Stimulated activated effector memory CD8-positive, alpha-beta T cell treated with anti-CD3 and anti-CD28 coated beads, Interleukin-12 subunit alpha, Interleukin-12 subunit beta, amount 100 ng/mL, for 72 hours (primary cell): ENCODE results near the gene FOXB1.
A peak's percentile ranks its signal among the peaks of the same experiment; 100 is the strongest.

Source experiments
- ATAC-seq: fragments of 150-1000 bp; cut with Tn5 transposase; 2 replicates; pipeline ENCODE4 v1.10.0; 2021
- DNase-seq, 2 donors: peaks; one replicate each; pipeline ENCODE4 v3.0.0; 2021 to 2022; ENCODE audit warnings: low spot score in 2 of 2
- H3K27ac Mint-ChIP-seq: one replicate; pipeline ENCODE4 v1.8.0; 2022; ENCODE audit warnings: mild to moderate bottlenecking, mixed read lengths
- H3K36me3 Mint-ChIP-seq: one replicate; pipeline ENCODE4 v1.8.0; 2022; ENCODE audit warnings: mild to moderate bottlenecking, mixed read lengths
- H3K4me1 Mint-ChIP-seq: one replicate; pipeline ENCODE4 v1.8.0; 2022; ENCODE audit warnings: mixed read lengths
- H3K4me3 Mint-ChIP-seq: one replicate; pipeline ENCODE4 v1.8.0; 2022; ENCODE audit warnings: mild to moderate bottlenecking, mixed read lengths
- H3K9me3 Mint-ChIP-seq: one replicate; pipeline ENCODE4 v1.8.0; 2022; ENCODE audit warnings: mixed read lengths

FOXB1 gene

DNA sequence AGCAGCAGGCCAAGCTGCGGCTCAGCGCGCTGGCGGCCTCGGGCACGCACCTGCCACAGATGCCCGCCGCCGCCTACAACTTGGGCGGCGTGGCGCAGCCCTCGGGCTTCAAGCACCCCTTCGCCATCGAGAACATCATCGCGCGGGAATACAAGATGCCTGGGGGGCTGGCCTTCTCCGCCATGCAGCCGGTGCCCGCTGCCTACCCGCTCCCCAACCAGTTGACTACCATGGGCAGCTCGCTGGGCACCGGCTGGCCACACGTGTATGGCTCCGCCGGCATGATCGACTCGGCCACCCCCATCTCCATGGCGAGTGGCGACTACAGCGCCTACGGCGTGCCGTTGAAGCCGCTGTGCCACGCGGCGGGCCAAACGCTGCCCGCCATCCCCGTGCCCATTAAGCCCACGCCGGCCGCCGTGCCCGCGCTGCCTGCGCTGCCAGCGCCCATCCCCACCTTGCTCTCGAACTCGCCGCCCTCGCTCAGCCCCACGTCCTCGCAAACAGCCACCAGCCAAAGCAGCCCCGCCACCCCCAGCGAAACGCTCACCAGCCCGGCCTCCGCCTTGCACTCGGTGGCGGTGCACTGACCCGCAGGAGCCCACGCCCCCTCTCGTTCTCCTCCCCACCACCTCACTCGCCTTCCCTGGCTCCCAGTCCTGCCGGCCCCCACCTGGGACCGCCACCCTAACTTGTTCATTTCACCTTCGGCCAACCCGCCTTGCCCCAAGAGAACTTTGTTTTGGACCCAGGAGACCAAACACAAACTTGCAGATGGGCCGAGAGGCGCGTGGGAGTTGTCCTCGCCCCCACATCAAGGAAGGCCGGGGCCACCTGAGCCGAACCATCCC is 1.5 kb downstream of the FOXB1 start:
- ATAC-seq: peak; percentile 41
- DNase-seq: peak in 1 of 2 donors; percentile 55
- Mint-ChIP-seq H3K9me3 (peaks cover 9% of the 10 kb centered on the region), H3K4me3 (peak overlapping the region; percentile 98), H3K36me3 (peaks cover 23% of the 10 kb centered on the region), H3K4me1 (peaks cover 42% of the 10 kb centered on the region), H3K27ac (peak overlapping the region; percentile 91)

DNA sequence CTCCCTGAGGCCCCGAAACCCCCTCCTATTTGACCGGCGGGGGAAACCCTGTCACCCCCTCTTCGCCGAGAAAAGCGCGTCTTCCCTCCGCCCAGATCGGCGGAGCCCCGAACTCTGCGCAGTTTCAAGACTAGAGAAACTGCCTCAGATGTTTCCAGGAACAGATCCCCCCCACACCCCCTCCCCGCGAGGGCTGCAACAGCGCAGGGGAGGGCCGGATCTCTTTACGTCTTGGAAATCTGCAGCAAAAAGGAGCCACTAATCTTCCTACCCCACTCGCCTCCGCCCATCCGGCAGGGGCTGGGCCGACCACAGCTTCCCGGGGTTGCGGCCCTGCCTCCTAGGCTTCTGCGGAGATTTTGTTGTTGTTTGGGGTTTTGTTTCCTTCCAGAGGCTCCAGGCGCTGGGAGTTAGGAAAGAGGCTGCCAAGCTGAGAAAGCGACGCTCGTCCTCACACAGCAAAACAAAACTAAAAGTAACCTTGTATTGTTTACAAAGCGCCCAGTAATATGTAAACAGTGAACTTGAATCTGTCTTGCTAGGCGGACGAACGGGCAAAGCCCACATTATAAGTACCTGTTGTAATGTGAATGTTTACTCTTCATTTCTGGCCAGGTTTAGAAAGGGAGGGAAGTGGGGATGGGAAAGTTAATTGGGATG is 2.2 kb downstream of the FOXB1 start:
- peak; percentile 26 to 80 for DNase-seq
- peaks cover 23% of the 10 kb centered on the region for H3K36me3 Mint-ChIP-seq
- peaks cover 42% of the 10 kb centered on the region for H3K4me1 Mint-ChIP-seq
- H3K4me3 Mint-ChIP-seq: peak overlapping the region; percentile 98
- peaks cover 9% of the 10 kb centered on the region for H3K9me3 Mint-ChIP-seq
- peak overlapping the region; percentile 91 for H3K27ac Mint-ChIP-seq
- ATAC-seq: peak; percentile 77

DNA sequence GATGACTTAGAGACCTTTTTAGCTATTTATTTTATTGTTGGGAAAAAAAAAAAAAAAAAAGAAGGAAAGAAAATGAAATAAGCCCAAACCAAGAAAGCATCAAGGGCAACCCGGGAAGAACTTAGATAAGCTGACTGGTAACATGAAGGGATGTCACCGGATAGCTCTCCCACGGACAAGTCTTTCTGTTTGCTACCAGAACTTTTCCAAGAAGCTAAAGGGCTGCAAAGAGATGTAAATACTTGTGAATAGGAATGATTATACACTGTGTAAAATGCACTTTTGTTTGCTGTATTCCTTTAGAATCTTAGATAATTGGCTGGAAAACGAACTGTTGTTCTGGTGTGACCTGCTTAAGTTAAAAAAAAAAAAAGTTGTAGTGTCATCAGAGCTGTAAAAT is 2.8 kb downstream of the FOXB1 start:
- H3K4me1 Mint-ChIP-seq: peaks cover 42% of the 10 kb centered on the region
- H3K4me3 Mint-ChIP-seq: peak overlapping the region; percentile 98
- peaks cover 17% of the 10 kb centered on the region for H3K36me3 Mint-ChIP-seq
- no peak for DNase-seq
- peak overlapping the region; percentile 91 for H3K27ac Mint-ChIP-seq
- peaks cover 7% of the 10 kb centered on the region for H3K9me3 Mint-ChIP-seq
- no peak for ATAC-seq

DNA sequence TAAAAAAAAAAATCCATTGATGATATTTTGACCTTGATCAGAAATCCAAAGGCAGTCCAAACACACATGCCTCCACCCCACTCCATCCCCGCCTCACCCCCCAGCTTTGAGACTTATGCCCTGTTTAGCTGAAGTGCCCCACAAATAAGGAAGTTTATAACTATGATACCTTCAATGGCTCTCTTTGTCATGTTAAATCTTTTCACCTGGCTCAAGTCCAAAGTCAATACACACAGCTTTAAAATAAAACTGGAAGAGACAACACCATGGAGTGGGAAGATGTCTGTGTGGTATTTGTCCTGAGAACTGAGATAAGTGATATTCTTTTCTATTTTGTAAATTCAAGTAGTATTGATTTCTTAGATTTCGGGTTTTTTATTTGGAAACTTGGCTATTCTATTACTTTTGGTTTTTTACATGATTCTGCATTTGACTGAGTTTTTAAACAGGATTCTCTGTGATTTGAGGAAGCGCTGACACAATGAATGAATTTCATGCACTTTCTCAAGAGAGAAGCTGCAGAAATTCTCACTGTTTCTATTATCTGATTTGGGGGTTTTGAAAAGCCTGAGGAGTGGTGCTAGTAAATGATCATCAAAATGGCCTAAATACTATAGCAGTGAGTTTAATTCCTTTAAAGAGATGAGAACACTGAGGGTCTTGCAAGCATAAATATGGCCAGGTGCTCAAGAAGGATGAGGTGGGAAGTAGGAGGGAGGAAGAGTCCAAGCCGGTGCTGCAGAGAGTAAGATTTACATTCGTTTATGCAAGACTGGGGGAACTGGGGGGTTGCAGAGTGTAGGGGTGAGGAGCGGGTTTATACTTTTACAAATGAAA is 5.2 kb downstream of the FOXB1 start:
- peaks cover 8% of the 10 kb centered on the region for H3K36me3 Mint-ChIP-seq
- no peak for ATAC-seq
- no peak for DNase-seq
- H3K4me3 Mint-ChIP-seq: no peak overlapping the region
- H3K9me3 Mint-ChIP-seq: no peaks in the 10 kb centered on the region
- H3K27ac Mint-ChIP-seq: no peak overlapping the region
- peaks cover 34% of the 10 kb centered on the region for H3K4me1 Mint-ChIP-seq

DNA sequence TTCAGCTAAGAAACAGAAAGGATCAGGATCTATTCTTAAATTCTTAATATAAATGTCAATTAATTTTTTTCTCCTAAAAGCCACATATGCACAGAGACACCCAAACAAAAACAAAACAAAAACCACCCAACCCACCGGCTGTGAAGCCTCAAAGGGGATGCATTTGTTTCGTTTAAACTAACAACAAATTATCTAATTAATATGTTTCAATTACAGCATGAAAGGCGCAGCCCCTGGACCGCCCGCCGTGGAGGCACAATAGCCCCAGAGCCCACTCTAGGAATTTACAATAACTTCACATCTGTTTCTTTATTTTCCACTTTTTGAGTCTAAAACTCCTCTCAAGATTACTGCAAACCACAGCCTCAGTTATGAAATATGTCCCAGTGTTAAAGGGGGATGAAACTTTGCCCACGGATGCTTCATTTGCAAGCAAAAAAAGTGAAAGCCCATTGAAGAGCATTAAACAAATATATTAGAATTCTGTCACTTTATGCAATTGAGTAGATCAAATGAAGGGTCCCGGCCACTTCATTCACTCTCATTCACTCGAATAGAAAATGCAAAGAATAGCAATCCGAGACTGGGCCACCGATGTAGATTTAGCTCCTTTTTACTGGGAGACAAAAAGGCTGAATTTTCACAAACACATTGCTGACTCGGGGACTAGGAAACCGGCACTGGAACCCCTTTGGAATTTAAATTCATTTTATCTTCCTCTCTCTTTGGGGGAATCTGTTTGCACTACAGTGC is 6.0 kb downstream of the FOXB1 start:
- Mint-ChIP-seq H3K4me3 (no peak overlapping the region), H3K36me3 (peaks cover 8% of the 10 kb centered on the region)

GRCh38 chr15:60010858-60011257 is 6.7 kb downstream of the FOXB1 start:
- Mint-ChIP-seq H3K4me3 (no peak overlapping the region), H3K4me1 (peaks cover 21% of the 10 kb centered on the region), H3K36me3 (peaks cover 6% of the 10 kb centered on the region), H3K9me3 (no peaks in the 10 kb centered on the region), H3K27ac (no peak overlapping the region)
- ATAC-seq (no peak), DNase-seq (no peak)

More for the DNA sequence above, 6.0 kb downstream of the FOXB1 start:
- no peak overlapping the region for H3K27ac Mint-ChIP-seq
- H3K9me3 Mint-ChIP-seq: no peaks in the 10 kb centered on the region
- DNase-seq (no peak), ATAC-seq (no peak)
- peaks cover 28% of the 10 kb centered on the region for H3K4me1 Mint-ChIP-seq

DNA sequence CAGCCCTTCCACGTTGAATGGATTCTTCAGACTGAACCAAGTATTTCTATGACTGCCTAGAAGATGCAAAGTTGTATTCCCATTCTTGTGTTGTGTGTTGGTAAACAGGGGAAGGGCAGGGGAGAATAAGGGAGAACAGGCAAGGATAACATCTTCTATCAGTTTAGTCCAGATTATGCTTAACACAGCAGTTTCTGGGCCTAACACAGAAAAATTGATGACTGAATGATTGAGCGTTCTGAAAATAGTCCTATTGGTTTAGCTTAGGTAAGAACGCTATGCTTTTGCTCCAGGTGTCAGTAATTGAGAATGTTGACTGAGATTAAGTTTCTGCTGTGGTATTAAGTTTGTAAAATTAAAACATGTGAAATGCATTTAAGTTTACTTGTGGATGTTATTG is 8.6 kb downstream of the FOXB1 start:
- H3K27ac Mint-ChIP-seq: no peak overlapping the region
- H3K4me3 Mint-ChIP-seq: no peak overlapping the region
- no peak for ATAC-seq
- no peak for DNase-seq
- peaks cover 2% of the 10 kb centered on the region for H3K9me3 Mint-ChIP-seq
- peaks cover 17% of the 10 kb centered on the region for H3K4me1 Mint-ChIP-seq
- H3K36me3 Mint-ChIP-seq: no peaks in the 10 kb centered on the region

DNA sequence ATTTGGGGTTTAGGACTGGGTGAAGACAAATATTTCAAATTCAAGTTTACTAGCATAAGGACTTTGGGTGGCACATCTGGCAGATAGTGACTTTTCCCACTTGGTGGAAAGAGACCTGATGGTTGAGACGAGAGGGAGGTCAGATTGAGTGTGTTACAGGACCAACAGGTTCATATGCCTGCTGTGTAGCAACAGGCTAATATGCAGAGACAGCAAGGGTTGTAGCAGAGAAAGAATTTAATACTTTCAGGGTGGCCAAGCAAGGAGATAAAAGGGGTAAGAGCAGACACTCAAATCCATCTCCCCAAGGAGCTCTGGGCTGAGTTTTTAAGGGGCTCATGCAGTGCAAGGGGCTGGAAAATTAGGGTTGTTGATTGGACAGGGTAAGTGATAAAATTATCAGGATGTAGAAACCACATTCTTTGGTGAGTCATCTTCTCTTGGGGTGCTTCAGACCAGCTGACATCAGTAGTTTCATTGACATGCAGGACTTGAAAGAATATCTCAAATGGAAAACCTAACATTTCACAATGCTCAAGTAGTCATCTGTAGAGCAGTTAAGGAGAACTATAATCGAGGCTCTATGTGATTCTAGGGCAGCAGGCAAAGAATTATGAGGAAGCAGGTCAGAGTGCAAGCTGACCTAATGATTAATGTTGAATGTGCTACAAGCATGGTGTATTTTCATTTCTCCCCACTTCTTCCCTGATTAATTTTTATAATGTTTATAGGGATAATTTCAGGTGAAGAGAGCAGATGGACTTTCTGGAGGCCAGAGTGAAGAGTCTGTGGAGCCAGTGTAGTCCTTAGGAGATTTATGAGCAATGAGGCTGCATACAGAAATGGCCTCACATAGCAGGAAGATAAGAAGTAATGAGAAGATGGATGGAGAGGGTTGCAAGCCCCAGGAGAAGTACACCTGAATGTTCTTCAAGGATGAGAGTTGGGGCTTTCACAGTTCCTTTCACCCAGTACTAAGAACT is 13.7 kb downstream of the FOXB1 start:
- Mint-ChIP-seq H3K36me3 (no peaks in the 10 kb centered on the region), H3K9me3 (peaks cover 2% of the 10 kb centered on the region), H3K4me1 (peaks cover 16% of the 10 kb centered on the region), H3K27ac (no peak overlapping the region), H3K4me3 (no peak overlapping the region)
- peak; percentile 86 for ATAC-seq
- DNase-seq: no peak

GRCh38 chr15:60020736-60021135 is 16.6 kb downstream of the FOXB1 start:
- no peak for DNase-seq

GRCh38 chr15:60021589-60022378 is 17.7 kb downstream of the FOXB1 start:
- Mint-ChIP-seq H3K36me3 (no peaks in the 10 kb centered on the region), H3K9me3 (peaks cover 2% of the 10 kb centered on the region), H3K4me3 (no peak overlapping the region), H3K4me1 (peaks cover 16% of the 10 kb centered on the region), H3K27ac (no peak overlapping the region)
- DNase-seq (no peak), ATAC-seq (no peak)

More at GRCh38 chr15:60020736-60021135, 16.6 kb downstream of the FOXB1 start:
- H3K9me3 Mint-ChIP-seq: peaks cover 2% of the 10 kb centered on the region
- no peak overlapping the region for H3K4me3 Mint-ChIP-seq
- no peaks in the 10 kb centered on the region for H3K36me3 Mint-ChIP-seq
- peaks cover 16% of the 10 kb centered on the region for H3K4me1 Mint-ChIP-seq
- no peak for ATAC-seq
- no peak overlapping the region for H3K27ac Mint-ChIP-seq

DNA sequence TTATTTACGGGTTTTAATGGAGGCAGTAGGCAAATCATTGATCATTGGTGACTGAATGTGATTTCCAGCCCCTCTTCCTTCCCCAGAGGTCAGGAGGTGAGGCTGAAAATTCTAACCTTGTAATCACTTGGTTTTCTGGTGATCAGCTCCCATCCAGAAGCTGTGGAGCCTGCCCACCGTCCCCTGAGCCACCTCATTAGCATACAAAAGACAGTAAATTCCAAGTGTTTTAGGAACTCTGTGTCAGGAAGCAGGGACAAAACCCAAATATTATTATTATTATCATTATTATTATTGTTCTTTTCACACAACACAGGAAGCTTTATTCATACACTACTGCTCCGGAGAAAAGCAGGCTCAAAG is 18.2 kb downstream of the FOXB1 start:
- Mint-ChIP-seq H3K36me3 (no peaks in the 10 kb centered on the region), H3K4me3 (no peak overlapping the region), H3K27ac (no peak overlapping the region), H3K4me1 (peaks cover 12% of the 10 kb centered on the region), H3K9me3 (no peaks in the 10 kb centered on the region)
- ATAC-seq: no peak
- no peak for DNase-seq

DNA sequence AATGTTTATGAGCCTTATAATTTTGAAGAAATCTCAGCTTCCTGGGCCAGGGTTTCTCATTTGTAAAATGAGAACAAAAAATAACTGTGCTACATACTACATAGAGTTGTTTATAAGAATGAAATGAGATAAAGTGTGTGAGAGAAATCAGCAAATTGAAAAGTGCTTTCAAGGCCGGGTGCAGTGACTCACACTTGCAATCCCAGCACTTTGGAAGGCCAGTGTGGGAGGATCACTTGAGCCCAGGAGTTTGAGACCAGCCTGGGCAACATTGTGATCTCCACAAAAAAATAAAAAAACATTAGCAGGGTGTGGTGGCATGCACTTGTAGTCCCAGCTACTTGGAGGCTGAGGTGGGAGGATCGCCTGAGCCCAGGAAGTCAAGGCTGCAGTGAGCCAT is 22.4 kb downstream of the FOXB1 start:
- no peak overlapping the region for H3K27ac Mint-ChIP-seq
- no peak for DNase-seq

DNA sequence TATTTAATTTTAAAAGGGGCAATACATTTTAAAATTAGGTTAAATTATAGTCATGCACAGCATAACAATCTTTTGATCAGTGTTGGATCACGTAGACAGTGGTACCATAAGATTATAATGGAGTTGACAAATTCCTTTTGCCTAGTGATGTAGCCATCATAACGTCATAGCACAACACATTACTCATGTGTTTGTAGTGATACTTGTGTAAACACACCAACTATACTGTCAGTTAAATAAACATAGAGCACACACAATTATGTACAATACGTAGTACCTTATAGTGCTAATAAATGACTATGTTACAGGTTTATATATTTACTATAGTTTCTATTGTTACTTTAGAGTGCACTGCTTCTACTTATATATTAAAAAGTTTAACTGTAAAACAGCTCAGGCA is 31.2 kb downstream of the FOXB1 start:
- ATAC-seq (no peak), DNase-seq (no peak)
- Mint-ChIP-seq H3K36me3 (no peaks in the 10 kb centered on the region), H3K4me1 (no peaks in the 10 kb centered on the region), H3K9me3 (no peaks in the 10 kb centered on the region), H3K27ac (no peak overlapping the region), H3K4me3 (no peak overlapping the region)

More for the DNA sequence above, 22.4 kb downstream of the FOXB1 start:
- Mint-ChIP-seq H3K9me3 (no peaks in the 10 kb centered on the region), H3K4me1 (no peaks in the 10 kb centered on the region), H3K36me3 (no peaks in the 10 kb centered on the region), H3K4me3 (no peak overlapping the region)
- no peak for ATAC-seq
